Activated naive CD4-positive, alpha-beta T cell treated with anti-CD3 and anti-CD28 coated beads for 36 hours (primary cell): Measurements from ENCODE around the gene SASH3. TPM values are rescaled to one million over a fixed set of nuclear protein-coding genes. Genes with fewer than 3 reads are reported as not detected.

Experiments used
- CTCF ChIA-PET: fragments of 350-600 bp; sonication (Branson Sonifier 250); formaldehyde crosslinking; loops from one replicate; lab custom pipeline; 2021; ENCODE audit warnings: antibody characterized with exemption; lab: Charles Lee
- DNase-seq: peaks from one replicate; pipeline ENCODE4 v3.0.0-alpha.2; 2020
- H3K27ac Mint-ChIP-seq: one replicate; pipeline ENCODE4 v1.8.0; 2021; ENCODE audit warnings: mild to moderate bottlenecking, mixed read lengths
- H3K27me3 Mint-ChIP-seq: one replicate; pipeline ENCODE4 v1.8.0; 2021; ENCODE audit warnings: low read depth, mixed read lengths
- H3K36me3 Mint-ChIP-seq: one replicate; pipeline ENCODE4 v1.8.0; 2021; ENCODE audit warnings: low read depth, mixed read lengths
- H3K4me1 Mint-ChIP-seq: one replicate; pipeline ENCODE4 v1.8.0; 2021; ENCODE audit warnings: low read depth, mixed read lengths
- H3K4me3 Mint-ChIP-seq: one replicate; pipeline ENCODE4 v1.8.0; 2021; ENCODE audit warnings: mild to moderate bottlenecking, moderate library complexity, mixed read lengths
- H3K9me3 Mint-ChIP-seq: one replicate; pipeline ENCODE4 v1.8.0; 2021; ENCODE audit warnings: mixed read lengths
- intact Hi-C: fragments of 100-400 bp; cut with micrococcal nuclease; formaldehyde crosslinking; loops from one replicate; pipeline ENCODE4 v1.15.1; 2023
- total RNA-seq, 2 experiments: library from RNA; stranded (reverse); gene quantifications; one replicate each; pipeline ENCODE4 v1.2.3, GENCODE V29; 2021

SASH3 gene
- total RNA-seq, 2 experiments from 2014 or later: 90.3 to 98.7 TPM

DNA sequence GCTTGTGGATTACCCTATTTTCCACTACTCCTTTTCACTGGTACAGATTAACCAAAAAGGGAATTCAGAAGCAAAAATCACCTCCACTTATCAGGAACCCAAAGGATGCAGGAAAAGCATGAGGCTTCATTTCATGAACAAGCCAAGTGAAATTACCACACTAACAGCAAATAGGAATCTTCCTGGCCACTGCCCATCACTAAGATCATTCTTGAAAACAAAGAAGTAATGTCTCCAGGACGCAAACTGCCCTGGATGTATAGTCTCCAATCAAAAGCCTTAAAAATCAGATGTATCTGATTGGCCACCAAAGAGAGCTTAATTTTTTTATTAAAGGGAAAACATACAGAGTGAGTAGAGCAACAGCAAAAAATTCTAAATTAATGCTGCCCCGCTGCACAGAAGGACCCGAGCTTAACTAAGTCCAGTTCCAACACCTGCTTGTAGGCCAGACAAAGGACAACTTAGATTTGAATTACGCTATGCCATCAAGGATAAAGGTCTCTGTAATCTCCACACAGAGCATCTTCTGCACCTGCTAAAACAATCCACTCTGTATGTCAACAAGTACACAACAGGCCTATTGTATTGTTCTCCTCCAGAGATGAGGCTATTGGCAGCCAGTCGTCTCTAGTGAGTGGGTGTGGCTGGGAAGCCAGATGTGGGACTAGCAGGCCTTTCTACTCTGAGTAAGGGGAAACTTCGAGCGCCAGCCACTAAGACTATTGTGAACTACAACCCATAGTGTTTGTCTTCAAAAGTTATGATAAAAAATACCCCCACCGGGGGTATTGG is 51.5 kb downstream of the SASH3 start:
- CTCF ChIA-PET: interaction anchor here (0.5 to 1.6 kb wide), 3 partner anchors 9 to 290 kb away, joined by 3 to 4 read pairs (median 3); no protein-coding TSS in a partner anchor
- DNase-seq: no peak
- no peak overlapping the region for H3K27ac Mint-ChIP-seq

DNA sequence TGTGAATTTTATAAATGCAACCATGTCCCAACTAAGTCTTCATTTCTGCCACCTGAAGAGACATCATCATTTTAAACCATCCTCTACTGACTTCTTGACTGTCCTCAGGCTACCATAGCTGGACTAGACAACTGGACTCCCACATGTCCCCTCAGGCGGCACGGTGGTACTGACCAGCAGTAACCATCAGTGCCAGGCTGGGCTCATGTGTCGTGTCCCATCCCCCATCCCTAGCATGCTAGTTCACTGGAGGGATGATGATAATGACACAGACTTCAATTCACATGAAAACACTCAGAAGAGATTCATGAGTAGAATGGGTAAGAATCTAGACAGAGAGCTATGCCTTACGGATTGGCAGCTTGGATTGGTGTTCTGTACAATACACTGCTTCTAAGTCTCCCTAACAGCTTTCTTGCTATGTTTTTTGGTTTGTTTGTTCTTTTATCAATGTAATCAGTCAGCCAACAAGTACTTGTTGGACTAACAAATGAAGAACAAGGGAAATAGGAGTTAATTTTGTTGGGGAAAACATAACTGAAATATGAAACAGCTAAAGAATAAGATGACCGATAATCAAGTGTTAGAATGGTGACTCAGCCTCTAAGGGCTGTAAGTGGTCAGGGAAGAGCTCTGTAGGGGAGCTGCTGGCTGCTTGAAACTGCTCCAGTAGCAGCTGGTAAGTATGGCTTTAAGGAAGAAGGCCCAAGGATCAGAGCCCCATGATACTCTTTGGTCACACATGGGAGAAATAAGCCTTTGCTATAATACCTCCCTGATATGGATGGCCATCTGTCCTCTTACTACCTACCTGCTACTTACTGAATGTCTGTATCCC is 53.6 kb downstream of the SASH3 start:
- no peak overlapping the region for H3K27ac Mint-ChIP-seq
- H3K27me3 Mint-ChIP-seq: no peaks in the 10 kb centered on the region
- intact Hi-C loops: no loop called here
- H3K4me1 Mint-ChIP-seq: no peaks in the 10 kb centered on the region
- CTCF ChIA-PET: interaction anchor here (1.3 to 1.6 kb wide), 2 partner anchors 10 to 107 kb away, joined by 4 read pairs; no protein-coding TSS in a partner anchor
- peaks cover 9% of the 10 kb centered on the region for H3K36me3 Mint-ChIP-seq
- H3K9me3 Mint-ChIP-seq: no peaks in the 10 kb centered on the region
- H3K4me3 Mint-ChIP-seq: no peak overlapping the region
- no peak for DNase-seq

More for the DNA sequence above, 51.5 kb downstream of the SASH3 start:
- Mint-ChIP-seq H3K36me3 (peaks cover 5% of the 10 kb centered on the region), H3K27me3 (no peaks in the 10 kb centered on the region), H3K4me1 (peaks cover 3% of the 10 kb centered on the region), H3K9me3 (no peaks in the 10 kb centered on the region), H3K4me3 (no peak overlapping the region)
- intact Hi-C loops: no loop called here

GRCh38 chrX:129836827-129837226 is 57.1 kb downstream of the SASH3 start:
- H3K9me3 Mint-ChIP-seq: no peaks in the 10 kb centered on the region
- DNase-seq: no peak
- H3K4me3 Mint-ChIP-seq: no peak overlapping the region
- H3K27me3 Mint-ChIP-seq: no peaks in the 10 kb centered on the region
- peaks cover 4% of the 10 kb centered on the region for H3K36me3 Mint-ChIP-seq
- H3K27ac Mint-ChIP-seq: no peak overlapping the region
- CTCF ChIA-PET: interaction anchor here (0.7 kb wide), 1 partner anchor 48 kb away, joined by 4 read pairs; no protein-coding TSS in a partner anchor
- H3K4me1 Mint-ChIP-seq: peaks cover 11% of the 10 kb centered on the region
- intact Hi-C loops: no loop called here

GRCh38 chrX:129840344-129840743 is 60.6 kb downstream of the SASH3 start:
- H3K27ac Mint-ChIP-seq: no peak overlapping the region
- no peak overlapping the region for H3K4me3 Mint-ChIP-seq
- no peaks in the 10 kb centered on the region for H3K27me3 Mint-ChIP-seq
- CTCF ChIA-PET: no interaction called here
- H3K36me3 Mint-ChIP-seq: peaks cover 4% of the 10 kb centered on the region
- peaks cover 24% of the 10 kb centered on the region for H3K4me1 Mint-ChIP-seq
- intact Hi-C loops: loop anchor here (5.0 to 10.0 kb wide), 3 partner anchors 83 to 334 kb away; partner anchors contain the start of gene RAB33A
- DNase-seq: no peak
- no peaks in the 10 kb centered on the region for H3K9me3 Mint-ChIP-seq

DNA sequence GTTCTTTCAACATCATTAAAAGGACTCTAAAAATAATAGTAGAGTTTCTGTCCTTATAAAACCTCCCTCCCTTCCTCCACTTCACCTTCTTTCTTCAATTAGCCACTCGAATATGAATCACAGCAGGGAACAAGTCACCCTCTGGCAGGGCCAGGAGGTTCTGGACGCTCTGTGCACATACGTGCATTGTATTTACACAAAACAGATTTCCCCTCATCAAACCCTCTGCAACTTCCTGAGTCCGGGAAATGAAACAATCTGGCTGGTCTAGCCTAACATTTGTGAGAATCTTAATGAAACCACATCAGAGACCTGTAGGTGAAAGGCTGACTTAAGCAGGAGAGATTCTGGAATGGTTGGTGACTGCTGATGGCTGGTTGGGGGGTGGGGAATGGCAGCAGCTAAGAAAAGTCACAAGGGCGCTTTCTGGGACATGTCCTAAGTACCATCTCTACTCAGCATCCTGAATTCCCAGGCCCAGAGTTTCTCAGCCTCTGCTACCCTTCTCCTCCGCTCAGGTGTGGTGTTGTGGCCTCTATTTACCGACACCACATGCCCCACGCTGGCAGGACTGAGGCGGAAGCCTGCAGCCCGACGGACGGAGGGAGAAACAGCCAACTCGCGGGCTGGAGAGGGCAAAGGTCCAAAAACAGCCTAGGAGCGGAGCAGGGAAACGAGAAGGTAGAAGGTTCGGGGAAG is 62.9 kb downstream of the SASH3 start:
- no peaks in the 10 kb centered on the region for H3K27me3 Mint-ChIP-seq
- CTCF ChIA-PET: no interaction called here
- no peaks in the 10 kb centered on the region for H3K9me3 Mint-ChIP-seq
- peak overlapping the region; percentile 50 for H3K27ac Mint-ChIP-seq
- H3K4me1 Mint-ChIP-seq: peaks cover 36% of the 10 kb centered on the region
- DNase-seq: peak; percentile 8
- H3K36me3 Mint-ChIP-seq: no peaks in the 10 kb centered on the region
- intact Hi-C loops: loop anchor here (1.0 to 10.0 kb wide), 6 partner anchors 62 to 332 kb away; partner anchors contain the start of genes BCORL1, RAB33A and UTP14A
- H3K4me3 Mint-ChIP-seq: peak overlapping the region; percentile 88

GRCh38 chrX:129843209-129843458 is 63.4 kb downstream of the SASH3 start:
- Mint-ChIP-seq H3K9me3 (no peaks in the 10 kb centered on the region), H3K36me3 (no peaks in the 10 kb centered on the region), H3K27ac (peak overlapping the region; percentile 50), H3K4me3 (peak overlapping the region; percentile 88), H3K4me1 (peaks cover 38% of the 10 kb centered on the region), H3K27me3 (no peaks in the 10 kb centered on the region)
- no peak for DNase-seq
- intact Hi-C loops: loop anchor here (1.0 to 10.0 kb wide), 6 partner anchors 62 to 332 kb away; partner anchors contain the start of genes BCORL1, RAB33A and UTP14A
- CTCF ChIA-PET: no interaction called here

DNA sequence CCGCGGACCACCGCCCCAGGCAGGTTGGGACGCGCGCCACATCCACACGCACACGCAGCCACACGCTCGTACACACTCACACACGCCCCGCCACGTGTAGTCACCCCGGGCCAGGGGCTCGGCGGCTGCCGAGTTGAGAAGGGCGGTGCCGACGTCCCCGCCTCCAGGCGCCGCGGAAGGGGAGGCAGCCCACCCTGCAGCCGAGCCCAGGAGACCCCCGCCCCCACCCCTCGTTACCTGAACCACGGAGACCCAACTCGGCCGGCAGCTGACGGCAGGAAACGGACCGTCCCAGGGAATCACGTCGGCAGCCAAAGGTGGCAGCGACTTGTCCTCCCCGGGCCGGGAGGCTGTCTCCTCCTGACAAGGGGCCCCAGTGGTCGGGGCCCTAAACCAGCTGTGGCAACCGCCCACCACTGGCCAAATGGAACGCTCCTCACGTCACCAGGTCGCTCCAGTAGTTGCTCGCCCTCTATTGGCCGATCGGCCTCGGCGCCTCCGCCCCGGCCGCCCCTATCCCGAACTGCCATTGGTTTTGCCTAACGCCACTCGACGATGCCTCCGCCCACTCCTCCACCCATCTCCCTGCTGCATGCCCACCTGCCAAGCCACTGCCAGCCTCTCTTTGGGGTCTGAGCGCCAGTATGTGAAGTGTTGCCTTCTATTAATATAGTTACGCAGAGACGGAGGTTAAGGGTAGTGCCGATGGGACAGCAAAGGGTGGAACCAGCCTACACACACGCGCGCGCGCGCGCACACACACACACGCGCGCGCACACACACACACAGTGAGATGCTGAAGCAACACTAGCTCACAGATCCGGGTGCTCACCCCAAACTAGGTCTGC is 63.9 kb downstream of the SASH3 start, which contains the start of gene ZDHHC9:
Gene ZDHHC9 (minus strand): TSS at position 428 of the 848 bp plus-strand sequence. CDS start 1,941 bp downstream, outside the sequence.
- Mint-ChIP-seq H3K4me3 (peak within 1 kb of the TSS; percentile 88), H3K36me3 (no peaks in the 10 kb centered on the region), H3K27me3 (no peaks in the 10 kb centered on the region), H3K9me3 (no peaks in the 10 kb centered on the region), H3K27ac (peak within 1 kb of the TSS; percentile 70), H3K4me1 (peaks cover 38% of the 10 kb centered on the region)
- DNase-seq: peak; percentile 89
- intact Hi-C loops: loop anchor here (1.0 to 10.0 kb wide), 6 partner anchors 63 to 331 kb away; partner anchors contain the start of genes BCORL1, RAB33A and UTP14A
- CTCF ChIA-PET: interaction anchor here (0.6 kb wide), 1 partner anchor 28 kb away, joined by 3 read pairs; no protein-coding TSS in a partner anchor

Other genes with a start within 250 kb of the SASH3 start
- 1 to 10 TPM; 3.6 to 3.9 TPM for gene OCRL, start 239.7 kb upstream of the SASH3 start, total RNA-seq
- gene APLN, start 125.0 kb upstream of the SASH3 start, total RNA-seq: under 1 TPM; 0.15 to 0.36 TPM
- gene XPNPEP2, start 41.0 kb upstream of the SASH3 start, total RNA-seq: under 1 TPM; 0.21 to 0.27 TPM
- 1 to 10 TPM; 7.1 TPM for gene ZDHHC9, start 63.9 kb downstream of the SASH3 start, total RNA-seq
- gene UTP14A, start 126.2 kb downstream of the SASH3 start, total RNA-seq: 10 to 100 TPM; 21.5 to 22.6 TPM
- gene BCORL1, start 202.7 kb downstream of the SASH3 start, total RNA-seq: 1 to 10 TPM; 3.6 to 4.1 TPM